SK-N-MC (cell line): ENCODE data around the gene ARVCF.

Experiments
- EZH2 ChIP-seq: fragments of 200-600 bp; sonication (generic); IDR thresholded peaks from one replicate; pipeline ENCODE4 v1.6.1; 2017; ENCODE audit warnings: antibody characterized with exemption
- FOXP2 ChIP-seq: optimal IDR thresholded peaks from 2 replicates; pipeline ENCODE3; 2011; ENCODE audit warnings: mild to moderate bottlenecking, moderate library complexity; ENCODE audit not compliant: insufficient read depth; ENCODE audit errors: extremely low read length, control extremely low read depth
- POLR2AphosphoS5 ChIP-seq: IDR thresholded peaks from 2 replicates; pipeline ENCODE4 v1.6.1; 2012; ENCODE audit warnings: mild to moderate bottlenecking, low read depth, low read length, borderline replicate concordance

DNA sequence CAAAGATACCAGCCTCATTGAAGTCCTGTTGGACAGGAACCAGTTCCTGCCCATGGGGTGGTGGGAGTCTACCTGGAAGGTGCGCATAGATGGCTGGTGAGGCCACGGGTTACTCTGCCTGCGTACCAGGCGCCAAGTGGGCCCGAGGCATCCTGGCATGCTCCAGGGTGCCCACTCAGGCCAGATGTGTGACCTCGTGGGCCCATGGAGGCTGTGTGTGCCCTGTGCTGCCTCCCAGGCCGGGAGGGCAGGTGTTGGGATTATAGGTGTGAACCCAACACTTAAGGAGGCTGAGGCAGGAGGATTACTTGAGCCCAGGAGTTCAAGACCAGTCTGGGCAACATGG, 27.3 kb upstream of the ARVCF start:
- TF ChIP-seq EZH2 (no peak), POLR2AphosphoS5 (no peak), FOXP2 (no peak)
